IMR-90 (cell line): ENCODE results near the gene AKAP7. TPM values are rescaled to one million over a fixed set of nuclear protein-coding genes. Genes with fewer than 3 reads are reported as not detected.

ENCODE experiments used
- ATAC-seq: fragments of 200-7000 bp; cut with Tn5 transposase; 2 replicates; pipeline ENCODE4 v1.9.1; 2020; ENCODE audit warnings: low read depth, mild to moderate bottlenecking, moderate library complexity
- BruUV-seq: library from RNA; stranded (reverse); fragments of 400-500 nt; replicated peaks from 2 replicates; lab custom pipeline; 2021; lab: Mats Ljungman, UMichigan
- CTCF ChIA-PET: fragments of 300-600 bp; formaldehyde crosslinking; extraction: SDS; loops from one replicate; lab custom pipeline; 2021; ENCODE audit warnings: antibody characterized with exemption; lab: Yijun Ruan, JAX
- POLR2A ChIA-PET: fragments of 300-600 bp; sonication (Branson Sonifier 250); formaldehyde crosslinking; loops from one replicate; lab custom pipeline; 2022; ENCODE audit warnings: antibody characterized with exemption; ENCODE audit not compliant: unreplicated experiment; lab: Charles Lee
- DNase-seq: peaks from one replicate; pipeline ENCODE4 v3.0.0; 2013
- H2AFZ ChIP-seq: replicated peaks from 2 replicates; pipeline ENCODE3; 2013; ENCODE audit warnings: low read length, mild to moderate bottlenecking; ENCODE audit not compliant: poor library complexity
- H2AK5ac ChIP-seq: 2 replicates; pipeline ENCODE4 v1.6.1; 2013; ENCODE audit warnings: low read depth, low read length, inconsistent platforms
- H2AK9ac ChIP-seq: replicated peaks from 2 replicates; pipeline ENCODE3; 2013; ENCODE audit warnings: mild to moderate bottlenecking, low read depth, low read length, moderate library complexity; ENCODE audit not compliant: poor library complexity
- H2BK120ac ChIP-seq: 2 replicates; pipeline ENCODE4 v1.6.1; 2013; ENCODE audit warnings: low read depth, low read length, inconsistent platforms
- H2BK15ac ChIP-seq: 3 replicates; pipeline ENCODE4 v1.6.1; 2013; ENCODE audit warnings: low read depth, low read length, inconsistent platforms
- H2BK20ac ChIP-seq: 2 replicates; pipeline ENCODE4 v1.6.1; 2013; ENCODE audit warnings: low read depth, mild to moderate bottlenecking, inconsistent platforms, low read length, moderate library complexity
- H2BK5ac ChIP-seq: 2 replicates; pipeline ENCODE4 v1.6.1; 2013; ENCODE audit warnings: mild to moderate bottlenecking, low read depth, low read length, inconsistent platforms; ENCODE audit not compliant: poor library complexity, severe bottlenecking
- H3K14ac ChIP-seq: replicated peaks from 2 replicates; pipeline ENCODE4 v1.6.1; 2013; ENCODE audit warnings: low read depth, low read length, inconsistent platforms
- H3K18ac ChIP-seq: 2 replicates; pipeline ENCODE4 v1.6.1; 2013; ENCODE audit warnings: low read depth, low read length, control low read depth
- H3K23ac ChIP-seq: 2 replicates; pipeline ENCODE4 v1.6.1; 2013; ENCODE audit warnings: low read depth, low read length, inconsistent platforms
- H3K27ac ChIP-seq: 2 replicates; pipeline ENCODE4 v1.5.1; 2013; ENCODE audit warnings: mild to moderate bottlenecking, control low read depth, low read length; ENCODE audit not compliant: insufficient read depth
- H3K27me3 ChIP-seq: 2 replicates; pipeline ENCODE4 v1.6.1; 2013; ENCODE audit warnings: low read length; ENCODE audit not compliant: control insufficient read depth, insufficient read depth
- H3K36me3 ChIP-seq: 2 replicates; pipeline ENCODE4 v1.6.1; 2013; ENCODE audit warnings: low read length, mixed read lengths; ENCODE audit not compliant: control insufficient read depth, insufficient read depth
- H3K4ac ChIP-seq: 2 replicates; pipeline ENCODE4 v1.6.1; 2013; ENCODE audit warnings: low read depth, low read length, inconsistent platforms
- H3K4me1 ChIP-seq: 2 replicates; pipeline ENCODE4 v1.6.1; 2013; ENCODE audit warnings: low read length, mixed read lengths; ENCODE audit not compliant: control insufficient read depth, insufficient read depth
- H3K4me2 ChIP-seq: 2 replicates; pipeline ENCODE4 v1.6.1; 2013; ENCODE audit warnings: low read depth, mild to moderate bottlenecking, control low read depth, low read length, moderate library complexity
- H3K4me3 ChIP-seq: 2 replicates; pipeline ENCODE4 v1.5.1; 2013; ENCODE audit warnings: low read depth, mild to moderate bottlenecking, control low read depth, low read length, moderate library complexity; ENCODE audit not compliant: insufficient read depth
- H3K56ac ChIP-seq: 2 replicates; pipeline ENCODE4 v1.6.1; 2013; ENCODE audit warnings: low read length, inconsistent platforms; ENCODE audit not compliant: insufficient read depth; ENCODE audit errors: extremely low read depth
- H3K79me1 ChIP-seq, 2 experiments: 2 replicates each; pipeline ENCODE4 v1.6.1; 2013; ENCODE audit warnings: low read length in 2 of 2, inconsistent platforms in 1 of 2, low read depth in 1 of 2
- H3K9ac ChIP-seq: 2 replicates; pipeline ENCODE4 v1.6.1; 2013; ENCODE audit warnings: low read depth, low read length, control low read depth
- H3K9me1 ChIP-seq: 2 replicates; pipeline ENCODE4 v1.6.1; 2013; ENCODE audit warnings: low read length, inconsistent platforms; ENCODE audit not compliant: insufficient read depth
- H3K9me3 ChIP-seq: 2 replicates; pipeline ENCODE4 v1.6.1; 2013; ENCODE audit warnings: low read length; ENCODE audit not compliant: control insufficient read depth, insufficient read depth
- H4K20me1 ChIP-seq: 2 replicates; pipeline ENCODE4 v1.6.1; 2013; ENCODE audit warnings: low read length, inconsistent platforms; ENCODE audit not compliant: insufficient read depth
- H4K5ac ChIP-seq: 2 replicates; pipeline ENCODE4 v1.6.1; 2013; ENCODE audit warnings: mild to moderate bottlenecking, low read depth, low read length, control low read depth
- H4K8ac ChIP-seq, 2 experiments: 2 replicates each; pipeline ENCODE4 v1.6.1; 2013; ENCODE audit warnings: low read depth in 2 of 2, low read length in 2 of 2, control low read depth in 1 of 2, inconsistent platforms in 1 of 2
- H4K91ac ChIP-seq: 2 replicates; pipeline ENCODE4 v1.6.1; 2013; ENCODE audit warnings: low read depth, low read length, inconsistent platforms; ENCODE audit not compliant: insufficient read depth
- CEBPB ChIP-seq: IDR thresholded peaks from 2 replicates; pipeline ENCODE4 v1.6.1; 2012; ENCODE audit warnings: low read depth, low read length, improper control_type of control experiment
- RFX5 ChIP-seq: IDR thresholded peaks from 2 replicates; pipeline ENCODE4 v1.8.0; 2012; ENCODE audit warnings: low read depth, mild to moderate bottlenecking, low read length, moderate library complexity
- WGBS, 2 experiments: methylation state at CpG; one replicate each; pipeline versions ENCODE4 v1.1.5 to v1.1.7; 2013; ENCODE audit warnings: missing lambda C conversion rate in 2 of 2; ENCODE audit not compliant: insufficient read length in 1 of 2; ENCODE audit errors: extremely low coverage in 2 of 2; 5-methylcytosine and 5-hydroxymethylcytosine counted together
- dilution Hi-C: fragments of 300-500 bp; cut with HindIII; formaldehyde crosslinking; loops from one replicate; pipeline ENCODE4 v1.14.3; 2018; ENCODE audit warnings: low sequenced_read_pairs; ENCODE audit not compliant: unreplicated experiment
- in situ Hi-C: fragments of 300-500 bp; cut with MboI; formaldehyde crosslinking; loops from 3 replicates; pipeline ENCODE4 v1.14.3; 2019; ENCODE audit warnings: low sequenced_read_pairs, inconsistent platforms, mixed read lengths
- intact Hi-C: fragments of 100-400 bp; cut with micrococcal nuclease; formaldehyde crosslinking; loops from 2 replicates; pipeline ENCODE4 v1.10.0; 2022
- polyA plus RNA-seq, 3 experiments: library from polyadenylated mRNA; depleted of rRNA; stranded (reverse); fragments of >200 nt; gene quantifications; 2 replicates each; pipeline ENCODE4 v1.2.3, GENCODE V29; 2012; ENCODE audit warnings: low replicate concordance in 1 of 3
- total RNA-seq: library from RNA; depleted of rRNA; stranded (reverse); fragments of >200 nt; gene quantifications from 2 replicates; pipeline ENCODE4 v1.2.3, GENCODE V29; 2012

The AKAP7 gene
- total and polyA plus RNA-seq, 2 of the 4 experiments (the other 2 are of a cell fraction), result 0.54 to 1.1 TPM

DNA sequence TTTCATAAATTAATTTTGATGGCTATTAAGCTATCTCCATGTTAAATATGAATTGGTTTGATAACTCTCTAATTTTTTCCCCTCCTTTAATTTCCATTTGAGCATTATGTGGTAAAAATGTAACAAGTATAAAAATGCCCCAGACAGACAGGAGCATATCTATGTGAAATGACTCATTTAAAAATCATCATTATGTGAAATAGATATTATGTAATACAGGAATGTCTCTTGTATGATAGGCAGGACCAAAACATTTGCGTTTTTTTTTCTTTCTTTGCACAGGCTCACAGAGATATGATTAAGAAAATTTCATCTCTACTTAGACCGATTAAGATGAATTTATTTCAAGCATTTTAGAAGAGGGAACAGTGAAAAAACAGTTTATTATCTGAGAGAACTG lies 95.8 kb downstream of the AKAP7 start:
- WGBS, 2 experiments, result no CpG with 5 or more reads among the region's 2 CpGs
- no peak overlapping the region for H3K4me2 ChIP-seq
- H4K8ac ChIP-seq, result no peak overlapping the region
- no peak overlapping the region for H2BK15ac ChIP-seq
- no peak overlapping the region for H4K91ac ChIP-seq
- H3K4ac ChIP-seq, result no peak overlapping the region
- no peak overlapping the region for H3K27ac ChIP-seq
- no peak overlapping the region for H3K18ac ChIP-seq
- DNase-seq, result peak; percentile 22
- H3K14ac ChIP-seq, result no peak overlapping the region
- H2AFZ ChIP-seq, result no peak overlapping the region
- H3K9ac ChIP-seq, result no peak overlapping the region
- H3K4me1 ChIP-seq, result no peaks in the 10 kb centered on the region
- H3K79me1 ChIP-seq, result no peaks in the 10 kb centered on the region
- H4K5ac ChIP-seq, result no peak overlapping the region
- intact Hi-C loops (no loop called here), dilution Hi-C loops (no loop called here), in situ Hi-C loops (no loop called here)
- TF ChIP-seq RFX5 (no peak), CEBPB (0 out of 2 replicates have a peak, but pooled peaks have one; percentile 6)
- BruUV-seq, result no TSS peak
- H2AK9ac ChIP-seq, result no peak overlapping the region
- no peak for ATAC-seq
- no peak overlapping the region for H2BK5ac ChIP-seq
- H3K27me3 ChIP-seq, result no peaks in the 10 kb centered on the region
- no peaks in the 10 kb centered on the region for H3K9me1 ChIP-seq
- ChIA-PET POLR2A (no interaction called here), CTCF (no interaction called here)
- H3K36me3 ChIP-seq, result no peaks in the 10 kb centered on the region
- no peak overlapping the region for H2AK5ac ChIP-seq
- no peak overlapping the region for H3K23ac ChIP-seq
- H2BK20ac ChIP-seq, result no peak overlapping the region
- no peaks in the 10 kb centered on the region for H3K9me3 ChIP-seq
- no peak overlapping the region for H2BK120ac ChIP-seq
- H4K20me1 ChIP-seq, result no peaks in the 10 kb centered on the region
- H3K56ac ChIP-seq, result no peak overlapping the region
- no peak overlapping the region for H3K4me3 ChIP-seq
